ENCODE measurements around the gene ACOX3.

GRCh38 chr4:8378776-8379175 is 61.7 kb downstream of the ACOX3 start:
- no peak for TF ChIP-seq CTCF (conservative IDR thresholded peaks at IDR 0.05; ENCODE audit: low read length)
- no peak for TF ChIP-seq EZH2phosphoT487 (IDR thresholded peaks at IDR 0.05; ENCODE audit: borderline replicate concordance)
